ENCODE measurements around the gene MIS18A.

MIS18A gene

GRCh38 chr21:32320726-32321125 lies 41.9 kb upstream of the MIS18A start:
- no peaks in the 10 kb centered on the region for H3F3A ChIP-seq (ENCODE audit: insufficient read depth, low read length)
- no peak overlapping the region for H2AFZ ChIP-seq (ENCODE audit: low read length)
- no peak for DNase-seq
- no peaks in the 10 kb centered on the region for H3K79me2 ChIP-seq (ENCODE audit: low read length)
- H3K27me3 ChIP-seq (replicated peaks; ENCODE audit: insufficient read depth, low read length) = no peaks in the 10 kb centered on the region
- no peaks in the 10 kb centered on the region for H3K4me1 ChIP-seq (ENCODE audit: low read length)
- H4K20me1 ChIP-seq (ENCODE audit: insufficient read depth, low read length) = no peaks in the 10 kb centered on the region
- no peak overlapping the region for H3K4me2 ChIP-seq (ENCODE audit: low read depth, low read length)
- peaks cover 47% of the 10 kb centered on the region for H3K36me3 ChIP-seq (replicated peaks; ENCODE audit: insufficient read depth, low read length)
- no peaks in the 10 kb centered on the region for H3K9me3 ChIP-seq (replicated peaks; ENCODE audit: insufficient read depth, low read length)
- H3K9ac ChIP-seq (ENCODE audit: low read length) = no peak overlapping the region
- no peaks in the 10 kb centered on the region for H3K9me2 ChIP-seq (replicated peaks; ENCODE audit: insufficient read depth, low read length)
- no peak overlapping the region for H3K27ac ChIP-seq (ENCODE audit: low read length)
- TF ChIP-seq CTCF (IDR thresholded peaks at IDR 0.05; ENCODE audit: low read length) (no peak), EZH2phosphoT487 (IDR thresholded peaks at IDR 0.05; ENCODE audit: low read length) (no peak), EZH2 (optimal IDR thresholded peaks at IDR 0.05; ENCODE audit: low read depth, low read length) (no peak)
- no peak overlapping the region for H3K4me3 ChIP-seq (ENCODE audit: low read length)

- H3K4me1 ChIP-seq (ENCODE audit: low read length) = no peaks in the 10 kb centered on the region
- H4K20me1 ChIP-seq (ENCODE audit: insufficient read depth, low read length) = no peaks in the 10 kb centered on the region
- no peak overlapping the region for H3K27ac ChIP-seq (ENCODE audit: low read length)
- no peaks in the 10 kb centered on the region for H3K27me3 ChIP-seq (replicated peaks; ENCODE audit: insufficient read depth, low read length)
- no peaks in the 10 kb centered on the region for H3K9me3 ChIP-seq (replicated peaks; ENCODE audit: insufficient read depth, low read length)
- no peak for DNase-seq
- H3K4me2 ChIP-seq (ENCODE audit: low read depth, low read length) = no peak overlapping the region
- H3K9ac ChIP-seq (ENCODE audit: low read length) = no peak overlapping the region
- peaks cover 47% of the 10 kb centered on the region for H3K36me3 ChIP-seq (replicated peaks; ENCODE audit: insufficient read depth, low read length)
- no peak overlapping the region for H2AFZ ChIP-seq (ENCODE audit: low read length)
- H3F3A ChIP-seq (ENCODE audit: insufficient read depth, low read length) = no peaks in the 10 kb centered on the region
- TF ChIP-seq CTCF (IDR thresholded peaks at IDR 0.05; ENCODE audit: low read length) = no peak
- no peak for TF ChIP-seq EZH2 (optimal IDR thresholded peaks at IDR 0.05; ENCODE audit: low read depth, low read length)
- no peak for TF ChIP-seq EZH2phosphoT487 (IDR thresholded peaks at IDR 0.05; ENCODE audit: low read length)
- H3K4me3 ChIP-seq (ENCODE audit: low read length) = no peak overlapping the region
- H3K79me2 ChIP-seq (ENCODE audit: low read length) = no peaks in the 10 kb centered on the region
- no peaks in the 10 kb centered on the region for H3K9me2 ChIP-seq (replicated peaks; ENCODE audit: insufficient read depth, low read length)
Observed at GRCh38 chr21:32320059-32320458, 41.2 kb upstream of the MIS18A start.

GRCh38 chr21:32319012-32319411 lies 40.2 kb upstream of the MIS18A start:
- Histone ChIP-seq H4K20me1 (ENCODE audit: insufficient read depth, low read length) (no peaks in the 10 kb centered on the region), H2AFZ (ENCODE audit: low read length) (no peak overlapping the region), H3K79me2 (ENCODE audit: low read length) (no peaks in the 10 kb centered on the region), H3K9me2 (replicated peaks; ENCODE audit: insufficient read depth, low read length) (no peaks in the 10 kb centered on the region), H3K27ac (ENCODE audit: low read length) (no peak overlapping the region), H3K4me1 (ENCODE audit: low read length) (no peaks in the 10 kb centered on the region), H3K36me3 (replicated peaks; ENCODE audit: insufficient read depth, low read length) (peaks cover 44% of the 10 kb centered on the region), H3K4me2 (ENCODE audit: low read depth, low read length) (no peak overlapping the region), H3K4me3 (ENCODE audit: low read length) (no peak overlapping the region), H3K9me3 (replicated peaks; ENCODE audit: insufficient read depth, low read length) (no peaks in the 10 kb centered on the region), H3K27me3 (replicated peaks; ENCODE audit: insufficient read depth, low read length) (no peaks in the 10 kb centered on the region), H3K9ac (ENCODE audit: low read length) (no peak overlapping the region), H3F3A (ENCODE audit: insufficient read depth, low read length) (no peaks in the 10 kb centered on the region)
- no peak for DNase-seq
- no peak for TF ChIP-seq EZH2phosphoT487 (IDR thresholded peaks at IDR 0.05; ENCODE audit: low read length)
- no peak for TF ChIP-seq CTCF (IDR thresholded peaks at IDR 0.05; ENCODE audit: low read length)
- no peak for TF ChIP-seq EZH2 (optimal IDR thresholded peaks at IDR 0.05; ENCODE audit: low read depth, low read length)

All from MM.1S (cell line).